ENCODE measurements around the gene HMGCLL1.

The HMGCLL1 gene

DNA sequence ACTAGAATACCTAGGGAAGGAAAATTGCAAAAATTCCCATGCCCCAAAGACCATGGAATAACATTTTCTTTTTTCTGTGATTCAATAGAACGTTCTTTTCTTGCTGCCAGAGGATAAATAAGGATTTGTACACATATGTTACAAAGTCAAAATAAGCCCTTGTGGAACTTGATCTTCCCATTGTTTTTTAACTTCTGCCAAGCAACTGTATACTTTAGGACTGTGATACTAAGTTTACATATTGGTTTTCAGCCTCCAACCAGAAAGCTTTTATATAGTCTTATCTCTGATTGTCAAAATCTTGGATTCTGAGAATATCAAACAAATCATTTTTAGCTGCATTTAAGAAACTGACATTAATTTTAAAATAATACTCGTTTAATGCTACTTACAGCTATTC is 84.6 kb downstream of the HMGCLL1 start:
- Histone ChIP-seq H3K27ac (no peak overlapping the region), H3K4me3 (ENCODE audit: low read depth, low read length) (no peak overlapping the region), H3K9me3 (ENCODE audit: severe bottlenecking) (no peaks in the 10 kb centered on the region), H3K27me3 (ENCODE audit: insufficient read depth, low read depth, severe bottlenecking) (no peaks in the 10 kb centered on the region), H3K36me3 (no peaks in the 10 kb centered on the region)
- no peak for DNase-seq
- TF ChIP-seq, protein P1, sequence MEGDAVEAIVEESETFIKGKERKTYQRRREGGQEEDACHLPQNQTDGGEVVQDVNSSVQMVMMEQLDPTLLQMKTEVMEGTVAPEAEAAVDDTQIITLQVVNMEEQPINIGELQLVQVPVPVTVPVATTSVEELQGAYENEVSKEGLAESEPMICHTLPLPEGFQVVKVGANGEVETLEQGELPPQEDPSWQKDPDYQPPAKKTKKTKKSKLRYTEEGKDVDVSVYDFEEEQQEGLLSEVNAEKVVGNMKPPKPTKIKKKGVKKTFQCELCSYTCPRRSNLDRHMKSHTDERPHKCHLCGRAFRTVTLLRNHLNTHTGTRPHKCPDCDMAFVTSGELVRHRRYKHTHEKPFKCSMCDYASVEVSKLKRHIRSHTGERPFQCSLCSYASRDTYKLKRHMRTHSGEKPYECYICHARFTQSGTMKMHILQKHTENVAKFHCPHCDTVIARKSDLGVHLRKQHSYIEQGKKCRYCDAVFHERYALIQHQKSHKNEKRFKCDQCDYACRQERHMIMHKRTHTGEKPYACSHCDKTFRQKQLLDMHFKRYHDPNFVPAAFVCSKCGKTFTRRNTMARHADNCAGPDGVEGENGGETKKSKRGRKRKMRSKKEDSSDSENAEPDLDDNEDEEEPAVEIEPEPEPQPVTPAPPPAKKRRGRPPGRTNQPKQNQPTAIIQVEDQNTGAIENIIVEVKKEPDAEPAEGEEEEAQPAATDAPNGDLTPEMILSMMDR (IDR thresholded peaks at IDR 0.05; ENCODE audit: low read depth, low read length): no peak

DNA sequence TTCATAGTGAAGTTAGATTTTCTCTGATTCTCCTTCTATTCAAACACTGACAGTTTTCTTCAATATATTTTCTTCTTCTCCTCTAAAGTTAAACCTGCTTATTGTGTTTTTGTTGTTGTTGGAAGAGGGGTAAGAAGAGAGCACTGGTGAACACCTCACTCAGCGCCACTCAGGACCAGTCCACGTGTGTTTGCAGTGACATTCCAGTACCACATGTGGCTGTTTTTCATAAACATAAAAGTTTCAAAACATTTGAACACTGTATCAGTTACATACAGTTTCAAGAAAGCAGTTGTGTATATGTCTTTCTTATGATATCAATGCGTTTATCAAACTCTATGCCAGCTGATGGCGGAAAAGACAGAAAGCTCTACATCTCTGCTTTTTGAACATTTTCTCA is 86.7 kb downstream of the HMGCLL1 start:
- Histone ChIP-seq H3K9me3 (ENCODE audit: severe bottlenecking) (no peaks in the 10 kb centered on the region), H3K4me3 (ENCODE audit: low read depth, low read length) (no peak overlapping the region), H3K27ac (no peak overlapping the region), H3K27me3 (ENCODE audit: insufficient read depth, low read depth, severe bottlenecking) (no peaks in the 10 kb centered on the region), H3K36me3 (no peaks in the 10 kb centered on the region)
- TF ChIP-seq, protein P1 (IDR thresholded peaks at IDR 0.05; ENCODE audit: low read depth, low read length): no peak
- no peak for DNase-seq

DNA sequence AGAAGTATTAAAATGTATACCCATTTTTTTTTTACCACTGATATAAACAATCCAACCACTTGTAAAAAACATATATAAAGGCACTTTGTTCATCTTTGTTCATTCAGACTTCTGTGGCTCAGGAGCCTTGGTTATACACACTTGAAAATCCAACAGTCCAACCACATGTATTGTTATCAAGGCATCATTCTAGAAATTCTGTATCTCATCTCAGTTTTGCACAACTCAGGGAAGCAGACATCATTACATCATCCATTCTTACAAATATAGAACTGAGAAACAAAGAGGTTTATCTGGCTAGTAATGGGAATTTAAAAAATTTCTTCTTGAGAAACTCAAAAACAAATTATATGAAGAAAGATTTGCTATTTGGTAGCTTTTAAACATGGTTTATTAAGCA is 88.1 kb downstream of the HMGCLL1 start:
- Histone ChIP-seq H3K36me3 (no peaks in the 10 kb centered on the region), H3K9me3 (ENCODE audit: severe bottlenecking) (no peaks in the 10 kb centered on the region), H3K27ac (no peak overlapping the region), H3K27me3 (ENCODE audit: insufficient read depth, low read depth, severe bottlenecking) (no peaks in the 10 kb centered on the region), H3K4me3 (ENCODE audit: low read depth, low read length) (no peak overlapping the region)
- no peak for DNase-seq
- TF ChIP-seq, protein P1 (IDR thresholded peaks at IDR 0.05; ENCODE audit: low read depth, low read length): no peak

DNA sequence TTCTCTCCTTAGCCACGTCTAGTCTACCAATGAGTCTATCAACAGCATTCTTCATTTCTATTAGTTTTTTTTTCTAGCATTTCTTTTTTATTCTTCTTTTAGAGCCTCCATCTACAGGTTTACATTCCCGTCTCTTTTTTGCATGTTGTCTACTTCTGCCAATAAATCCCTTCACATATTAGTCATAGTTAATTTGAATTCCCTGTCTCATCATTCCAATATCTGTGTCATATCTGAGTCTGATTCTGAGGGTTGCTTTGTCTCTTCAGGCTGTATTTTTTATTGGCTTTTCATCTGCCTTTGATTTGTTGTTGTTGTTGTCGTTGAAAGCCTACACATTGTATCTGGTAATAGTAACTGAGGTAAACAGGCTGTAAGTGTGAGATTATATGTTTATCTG is 104.6 kb downstream of the HMGCLL1 start:
- no peak for DNase-seq
- TF ChIP-seq, protein P1 (IDR thresholded peaks at IDR 0.05; ENCODE audit: low read depth, low read length): no peak

DNA sequence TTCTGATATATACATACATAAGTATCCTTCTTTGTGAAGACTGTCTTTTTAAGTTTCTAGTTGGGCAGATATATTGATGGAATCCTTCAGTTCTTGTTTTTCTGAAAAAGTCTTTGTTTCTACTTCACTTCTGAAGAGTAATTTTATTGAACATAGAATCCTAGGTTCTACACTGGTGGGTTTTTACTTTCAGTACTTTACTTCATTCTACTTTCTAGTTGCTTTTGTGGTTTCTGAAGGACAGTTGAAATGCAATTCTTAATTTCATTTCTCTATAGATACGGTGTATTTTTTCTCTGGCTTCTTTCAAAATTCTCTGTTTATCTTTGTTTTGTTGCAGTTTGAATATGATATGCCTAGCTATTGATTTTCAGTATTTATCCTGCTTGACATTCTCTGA is 105.3 kb downstream of the HMGCLL1 start:
- Histone ChIP-seq H3K27ac (no peak overlapping the region), H3K4me3 (ENCODE audit: low read depth, low read length) (no peak overlapping the region), H3K9me3 (ENCODE audit: severe bottlenecking) (no peaks in the 10 kb centered on the region), H3K36me3 (no peaks in the 10 kb centered on the region), H3K27me3 (ENCODE audit: insufficient read depth, low read depth, severe bottlenecking) (no peaks in the 10 kb centered on the region)
- TF ChIP-seq, protein P1 (IDR thresholded peaks at IDR 0.05; ENCODE audit: low read depth, low read length): no peak
- no peak for DNase-seq

More for the DNA sequence above, 104.6 kb downstream of the HMGCLL1 start:
- H3K9me3 ChIP-seq (ENCODE audit: severe bottlenecking): no peaks in the 10 kb centered on the region
- no peak overlapping the region for H3K4me3 ChIP-seq (ENCODE audit: low read depth, low read length)
- no peaks in the 10 kb centered on the region for H3K36me3 ChIP-seq
- no peak overlapping the region for H3K27ac ChIP-seq
- no peaks in the 10 kb centered on the region for H3K27me3 ChIP-seq (ENCODE audit: insufficient read depth, low read depth, severe bottlenecking)

DNA sequence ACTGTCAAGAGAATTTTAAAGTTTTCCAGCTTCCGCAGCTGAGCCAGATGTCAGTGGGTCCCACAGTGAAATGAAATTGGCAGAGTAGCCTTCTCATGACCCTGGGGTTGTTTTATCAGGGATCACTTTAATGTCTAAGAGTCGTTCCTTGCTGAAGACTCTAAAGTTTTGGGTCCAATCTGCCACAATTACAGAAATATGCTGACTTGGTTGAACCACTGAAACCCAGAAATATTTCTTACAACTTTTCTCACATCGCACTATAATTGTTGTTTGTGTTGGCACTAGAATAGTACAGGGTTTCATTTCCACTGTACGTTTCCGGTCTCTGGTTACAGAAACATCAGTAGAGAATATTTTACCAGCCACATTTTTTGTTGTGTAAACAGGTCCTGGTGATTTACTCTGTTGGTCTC is 109.0 kb downstream of the HMGCLL1 start:
- Histone ChIP-seq H3K4me3 (ENCODE audit: low read depth, low read length) (no peak overlapping the region), H3K36me3 (no peaks in the 10 kb centered on the region), H3K27ac (no peak overlapping the region), H3K27me3 (ENCODE audit: insufficient read depth, low read depth, severe bottlenecking) (no peaks in the 10 kb centered on the region), H3K9me3 (ENCODE audit: severe bottlenecking) (no peaks in the 10 kb centered on the region)
- DNase-seq: no peak
- TF ChIP-seq, protein P1 (IDR thresholded peaks at IDR 0.05; ENCODE audit: low read depth, low read length): no peak
